D721Med (cell line): Measurements from ENCODE around the gene PROK2.

Experiments used
- DNase-seq: peaks from one replicate; pipeline ENCODE4 v3.0.0; 2011; ENCODE audit warnings: low spot score; ENCODE audit not compliant: insufficient read length
- FAIRE-seq: peaks from 2 replicates; lab custom pipeline; 2011; peaks lifted over from hg19 to GRCh38; lab: Jason Lieb, UNC
- CTCF ChIP-seq: IDR thresholded peaks from 2 replicates; pipeline ENCODE4 v1.5.1; 2012; ENCODE audit warnings: mild to moderate bottlenecking, control low read depth; ENCODE audit not compliant: insufficient read depth; ENCODE audit errors: missing control alignments

Gene PROK2

GRCh38 chr3:71805199-71805598 lies 20.3 kb upstream of the PROK2 start:
- FAIRE-seq, result no peak

GRCh38 chr3:71803248-71803647 lies 18.3 kb upstream of the PROK2 start:
- DNase-seq (no peak), FAIRE-seq (no peak)
- TF ChIP-seq CTCF, result no peak

More at GRCh38 chr3:71805199-71805598, 20.3 kb upstream of the PROK2 start:
- TF ChIP-seq CTCF, result no peak
- DNase-seq, result no peak

GRCh38 chr3:71801986-71802385 lies 17.0 kb upstream of the PROK2 start:
- DNase-seq (no peak), FAIRE-seq (no peak)
- no peak for TF ChIP-seq CTCF

- DNase-seq (no peak), FAIRE-seq (no peak)
- no peak for TF ChIP-seq CTCF
Observed at GRCh38 chr3:71800023-71800422, 15.1 kb upstream of the PROK2 start.

- FAIRE-seq (no peak), DNase-seq (no peak)
- TF ChIP-seq CTCF, result no peak
Observed at GRCh38 chr3:71797455-71797854, 12.5 kb upstream of the PROK2 start.

GRCh38 chr3:71796290-71796689 lies 11.3 kb upstream of the PROK2 start:
- FAIRE-seq (no peak), DNase-seq (no peak)
- TF ChIP-seq CTCF, result no peak

GRCh38 chr3:71791634-71792033 lies 6.7 kb upstream of the PROK2 start:
- DNase-seq (no peak), FAIRE-seq (no peak)
- no peak for TF ChIP-seq CTCF
